H1 (cell line): ENCODE measurements around the gene TTLL5. TPM values are rescaled to one million over a fixed set of nuclear protein-coding genes. Genes with fewer than 3 reads are reported as not detected.

Experiments
- CTCF ChIA-PET: fragments of 300-600 bp; sonication (Branson Sonifier 250); formaldehyde crosslinking; loops from one replicate; lab custom pipeline; 2021; ENCODE audit not compliant: partially characterized antibody; lab: Charles Lee
- POLR2A ChIA-PET: fragments of 300-600 bp; sonication (Branson Sonifier 250); formaldehyde crosslinking; loops from one replicate; lab custom pipeline; 2021; ENCODE audit warnings: inconsistent platforms; ENCODE audit not compliant: partially characterized antibody; lab: Charles Lee
- DNase-seq, 2 experiments: peaks; one replicate each; pipeline versions ENCODE4 v3.0.0 to v3.0.0-alpha.2; 2010 to 2022; ENCODE audit warnings: low spot score in 2 of 2, low read depth in 1 of 2, mixed read lengths in 1 of 2
- FAIRE-seq: peaks from 2 replicates; lab custom pipeline; 2011; peaks lifted over from hg19 to GRCh38; lab: Jason Lieb, UNC
- H2AFZ ChIP-seq: 2 replicates; pipeline ENCODE4 v1.8.1; 2012; ENCODE audit warnings: low read length, inconsistent platforms
- H2AK5ac ChIP-seq: 2 replicates; pipeline ENCODE4 v1.6.1; 2013; ENCODE audit warnings: low read depth, low read length
- H2BK120ac ChIP-seq: replicated peaks from 2 replicates; pipeline ENCODE3; 2013; ENCODE audit warnings: low read depth, low read length, inconsistent platforms
- H2BK12ac ChIP-seq: 2 replicates; pipeline ENCODE4 v1.6.1; 2013; ENCODE audit warnings: low read depth, low read length
- H2BK15ac ChIP-seq: 2 replicates; pipeline ENCODE4 v1.6.1; 2013; ENCODE audit warnings: low read length
- H2BK20ac ChIP-seq: 2 replicates; pipeline ENCODE4 v1.6.1; 2013; ENCODE audit warnings: low read length
- H2BK5ac ChIP-seq: 2 replicates; pipeline ENCODE4 v1.6.1; 2013; ENCODE audit warnings: low read depth, low read length
- H3K14ac ChIP-seq: 2 replicates; pipeline ENCODE4 v1.6.1; 2013; ENCODE audit warnings: inconsistent platforms; ENCODE audit not compliant: insufficient read length
- H3K18ac ChIP-seq: 2 replicates; pipeline ENCODE4 v1.6.1; 2013; ENCODE audit warnings: low read length; ENCODE audit errors: extremely low read depth
- H3K23ac ChIP-seq: 2 replicates; pipeline ENCODE4 v1.6.1; 2013; ENCODE audit warnings: inconsistent platforms; ENCODE audit not compliant: insufficient read length
- H3K23me2 ChIP-seq: 2 replicates; pipeline ENCODE4 v1.6.1; 2013; ENCODE audit warnings: low read depth, low read length
- H3K27ac ChIP-seq: 2 replicates; pipeline ENCODE4 v1.6.1; 2011; ENCODE audit warnings: low read depth, low read length, inconsistent platforms
- H3K27me3 ChIP-seq, 4 experiments: replicated peaks in 1 of 4; 1 replicate in 1 of 4; 2 replicates in 3 of 4; pipeline versions ENCODE4 v1.6.1 to v1.8.1; 2011 to 2013; ENCODE audit warnings: low read length in 3 of 4, mild to moderate bottlenecking in 3 of 4, inconsistent platforms in 2 of 4, mixed read lengths in 2 of 4, moderate library complexity in 1 of 4; ENCODE audit not compliant: control insufficient read depth in 3 of 4, insufficient read depth in 3 of 4; ENCODE audit errors: extremely low read depth in 1 of 4
- H3K36me3 ChIP-seq, 4 experiments: 2 replicates each; pipeline versions ENCODE4 v1.6.1 to v1.8.1; 2011 to 2013; ENCODE audit warnings: mild to moderate bottlenecking in 4 of 4, low read length in 3 of 4, moderate library complexity in 2 of 4, control low read depth in 1 of 4, inconsistent platforms in 1 of 4; ENCODE audit not compliant: insufficient read depth in 4 of 4, control insufficient read depth in 2 of 4
- H3K4ac ChIP-seq: replicated peaks from 2 replicates; pipeline ENCODE3; 2013; ENCODE audit warnings: low read length, low read depth, mixed read lengths, inconsistent platforms; ENCODE audit not compliant: insufficient read length
- H3K4me1 ChIP-seq, 4 experiments: replicated peaks in 1 of 4; 1 replicate in 1 of 4; 2 replicates in 3 of 4; pipeline versions ENCODE4 v1.6.1 to v1.8.1; 2011 to 2013; ENCODE audit warnings: low read length in 3 of 4, inconsistent platforms in 2 of 4, mixed read lengths in 1 of 4; ENCODE audit not compliant: insufficient read depth in 4 of 4, control insufficient read depth in 3 of 4
- H3K4me2 ChIP-seq, 2 experiments: 2 replicates each; pipeline versions ENCODE4 v1.6.1 to v1.8.1; 2011 to 2013; ENCODE audit warnings: low read depth in 2 of 2, low read length in 2 of 2, control low read depth in 1 of 2, inconsistent platforms in 1 of 2, mild to moderate bottlenecking in 1 of 2; ENCODE audit not compliant: insufficient read depth in 1 of 2
- H3K4me3 ChIP-seq, 4 experiments: fragments of 200-600, 300-600 bp in 1 of 4; sonication (generic), shearing (Covaris generic), sonication (Bioruptor Twin) in 1 of 4; 2 replicates each; pipeline versions ENCODE4 v1.5.1 to v1.8.1; 2011 to 2016; ENCODE audit warnings: low read length in 4 of 4, low read depth in 3 of 4, control low read depth in 2 of 4, inconsistent platforms in 2 of 4, mild to moderate bottlenecking in 2 of 4, mixed read lengths in 1 of 4, moderate library complexity in 1 of 4; ENCODE audit not compliant: insufficient read depth in 2 of 4; ENCODE audit errors: extremely low read depth in 1 of 4
- H3K56ac ChIP-seq: replicated peaks from 2 replicates; pipeline ENCODE3; 2013; ENCODE audit warnings: low read depth, mild to moderate bottlenecking, mixed read lengths, low read length, inconsistent platforms; ENCODE audit not compliant: insufficient read length
- H3K79me1 ChIP-seq: 2 replicates; pipeline ENCODE4 v1.6.1; 2013; ENCODE audit warnings: low read depth, low read length, control low read depth
- H3K79me2 ChIP-seq, 2 experiments: 2 replicates each; pipeline versions ENCODE4 v1.6.1 to v1.8.1; 2012 to 2013; ENCODE audit warnings: low read length in 2 of 2, mild to moderate bottlenecking in 2 of 2, inconsistent platforms in 1 of 2; ENCODE audit not compliant: insufficient read depth in 2 of 2, control insufficient read depth in 1 of 2
- H3K9ac ChIP-seq, 4 experiments: replicated peaks in 1 of 4; 1 replicate in 1 of 4; 2 replicates in 3 of 4; pipeline versions ENCODE4 v1.6.1 to v1.8.1; 2011 to 2013; ENCODE audit warnings: low read depth in 3 of 4, low read length in 3 of 4, control low read depth in 2 of 4, mild to moderate bottlenecking in 2 of 4, moderate library complexity in 2 of 4, inconsistent platforms in 1 of 4; ENCODE audit errors: extremely low read depth in 1 of 4
- H3K9me3 ChIP-seq, 2 experiments: 2 replicates each; pipeline versions ENCODE4 v1.6.1 to v1.8.1; 2012 to 2013; ENCODE audit warnings: mild to moderate bottlenecking in 2 of 2, moderate library complexity in 2 of 2, control low read depth in 1 of 2, inconsistent platforms in 1 of 2, low read depth in 1 of 2, low read length in 1 of 2, mixed read lengths in 1 of 2; ENCODE audit not compliant: insufficient read depth in 2 of 2
- H4K20me1 ChIP-seq, 2 experiments: replicated peaks in 1 of 2; 2 replicates each; pipeline versions ENCODE3 to v1.8.1; 2011 to 2013; ENCODE audit warnings: inconsistent platforms in 2 of 2, low read length in 2 of 2, mild to moderate bottlenecking in 1 of 2; ENCODE audit not compliant: insufficient read depth in 2 of 2, control insufficient read depth in 1 of 2
- H4K5ac ChIP-seq: 2 replicates; pipeline ENCODE4 v1.6.1; 2013; ENCODE audit warnings: low read length, low read depth, mixed read lengths, inconsistent platforms; ENCODE audit not compliant: insufficient read length
- H4K8ac ChIP-seq: 2 replicates; pipeline ENCODE4 v1.8.0; 2013; ENCODE audit warnings: mild to moderate bottlenecking, moderate library complexity, low read length, inconsistent platforms; ENCODE audit not compliant: insufficient read depth; ENCODE audit errors: extremely low read depth
- H4K91ac ChIP-seq: replicated peaks from 2 replicates; pipeline ENCODE3; 2013; ENCODE audit warnings: low read length, mixed read lengths, inconsistent platforms; ENCODE audit not compliant: insufficient read length
- BACH1 ChIP-seq: IDR thresholded peaks from 2 replicates; pipeline ENCODE4 v1.6.1; 2012; ENCODE audit warnings: low read length, improper control_type of control experiment
- BRCA1 ChIP-seq: IDR thresholded peaks from 2 replicates; pipeline ENCODE4 v1.6.1; 2012; ENCODE audit warnings: low read depth, low read length, improper control_type of control experiment
- CBX5 ChIP-seq: fragments of 300-800, 300-1000 bp; sonication (generic); IDR thresholded peaks from 2 replicates; pipeline ENCODE4 v1.7.1; 2016; ENCODE audit warnings: antibody characterized with exemption, low read length, low read depth
- CHD2 ChIP-seq: IDR thresholded peaks from 2 replicates; pipeline ENCODE4 v1.6.1; 2012; ENCODE audit warnings: low read length, improper control_type of control experiment
- E2F6 ChIP-seq: IDR thresholded peaks from 2 replicates; pipeline ENCODE4 v1.6.1; 2012; ENCODE audit warnings: inconsistent platforms
- GTF2F1 ChIP-seq: IDR thresholded peaks from 2 replicates; pipeline ENCODE4 v1.6.1; 2012; ENCODE audit warnings: low read depth, low read length, improper control_type of control experiment, borderline replicate concordance
- PHF8 ChIP-seq: fragments of 200-600 bp; sonication (generic); conservative IDR thresholded peaks from 2 replicates; pipeline ENCODE4 v1.7.1; 2012; ENCODE audit warnings: low read depth, mild to moderate bottlenecking, inconsistent platforms, low read length, moderate library complexity
- RAD21 ChIP-seq, 2 experiments: IDR thresholded peaks in 1 of 2; conservative IDR thresholded peaks in 1 of 2; 2 replicates each; pipeline ENCODE4 v1.6.1; 2011; ENCODE audit warnings: low read depth in 2 of 2, low read length in 2 of 2, improper control_type of control experiment in 1 of 2, inconsistent platforms in 1 of 2, mild to moderate bottlenecking in 1 of 2, moderate library complexity in 1 of 2
- SAP30 ChIP-seq: fragments of 300-600 bp; sonication (generic); IDR thresholded peaks from 2 replicates; pipeline ENCODE4 v1.7.1; 2012; ENCODE audit warnings: low read length, moderate library complexity, mild to moderate bottlenecking, inconsistent platforms; ENCODE audit not compliant: insufficient read depth, insufficient replicate concordance
- TBP ChIP-seq: IDR thresholded peaks from 2 replicates; pipeline ENCODE4 v1.6.1; 2011; ENCODE audit warnings: low read depth, low read length, improper control_type of control experiment
- WGBS, 2 experiments: shearing (Covaris generic) in 1 of 2; methylation state at CpG; one replicate each; pipeline versions ENCODE4 v1.1.6 to v1.1.7; 2013 to 2015; ENCODE audit warnings: low lambda C conversion rate in 2 of 2, mixed read lengths in 2 of 2, inconsistent platforms in 1 of 2, low coverage in 1 of 2, missing lambda C conversion rate in 1 of 2; ENCODE audit not compliant: insufficient replicate concordance in 2 of 2, insufficient coverage in 1 of 2, insufficient read length in 1 of 2; ENCODE audit errors: extremely low coverage in 1 of 2, missing lambda C conversion rate in 1 of 2; 5-methylcytosine and 5-hydroxymethylcytosine counted together
- polyA plus RNA-seq, 7 experiments: library from polyadenylated mRNA; depleted of rRNA in 3 of 7; stranded (reverse) in 5 of 7; unstranded in 2 of 7; fragments of >200 nt in 5 of 7; fragments of 200-250 nt in 2 of 7; gene quantifications; 1 replicate in 5 of 7; 2 replicates in 1 of 7; 4 replicates in 1 of 7; pipeline versions ENCODE4 v1.2.1 to v1.2.3, GENCODE V29; 2011 to 2013; ENCODE audit warnings: missing spikeins in 2 of 7, mixed read lengths in 2 of 7
- total RNA-seq: library from RNA; stranded (reverse); fragmentation: NEBNext Ultra II Directional; extraction: Animal tissue kit (Norgen Biotek cat#: 25700); gene quantifications from 2 replicates; pipeline ENCODE4 v1.2.1, GENCODE V29; 2021

Gene TTLL5
- total and polyA plus RNA-seq, 2 of the 8 experiments (the other 6 are each of a cell fraction or from before 2014, with no cell fraction given): 16.1 to 45.9 TPM

DNA sequence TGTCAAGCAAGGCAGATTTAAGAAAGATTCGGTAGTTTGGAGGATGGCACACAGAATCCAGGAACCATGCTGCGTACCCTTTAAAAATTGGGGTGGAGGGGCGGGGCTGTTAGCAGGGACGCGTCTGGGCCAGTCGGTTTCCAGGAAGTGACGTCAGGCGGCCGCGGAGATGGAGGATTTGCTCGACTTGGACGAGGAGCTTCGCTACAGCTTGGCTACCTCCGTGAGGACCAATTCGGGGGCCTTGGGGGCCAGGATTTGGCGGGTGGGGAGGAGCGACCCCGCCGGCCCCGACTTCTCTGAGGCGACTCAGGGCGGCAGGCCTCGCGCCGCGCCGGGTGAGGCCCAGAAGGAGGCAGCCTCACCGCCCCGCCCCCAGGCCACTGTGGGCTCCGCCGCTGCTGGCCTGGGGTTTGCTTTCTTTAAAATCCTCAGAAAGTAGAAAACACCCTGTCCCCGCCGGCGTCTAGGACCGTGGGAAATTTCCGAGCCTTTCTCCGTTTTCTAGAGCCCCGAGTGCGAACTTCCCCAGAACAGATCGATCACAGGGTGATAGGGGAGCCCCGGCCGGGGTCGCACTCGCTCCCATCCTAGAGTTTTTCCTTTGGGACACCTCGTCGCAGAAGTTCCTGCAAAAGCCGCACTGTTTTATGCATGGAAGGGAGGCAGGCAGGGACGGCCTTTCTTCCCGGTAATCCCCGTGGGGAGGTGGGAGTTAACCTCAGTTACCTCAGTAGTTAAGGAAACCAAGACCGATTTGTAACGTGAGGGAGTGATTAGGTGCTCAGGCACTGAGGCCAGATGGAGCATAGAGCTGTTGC, 324.8 kb downstream of the TTLL5 start, which contains the start of gene IFT43:
IFT43 (plus strand) TSS at position 146 of the 821 bp plus-strand sequence; CDS start at position 170, 24 bp downstream.
- H2AFZ ChIP-seq: peak within 1 kb of the TSS; percentile 72; the same call in 1 of the 2 replicates
- no peaks in the 10 kb centered on the region for H3K79me2 ChIP-seq
- H4K8ac ChIP-seq: peak within 1 kb of the TSS; percentile 81; the same call in 1 of the 2 replicates
- H2BK15ac ChIP-seq: no peak within 1 kb of the TSS
- no peak within 1 kb of the TSS for H2AK5ac ChIP-seq
- H3K36me3 ChIP-seq: peaks cover 0 to 5% (median 2%) of the 10 kb centered on the region in 4 experiments; a peak in 3 of 8 replicates
- POLR2A ChIA-PET: interaction anchor here (0.6 kb wide), 1 partner anchor 11 kb away, joined by 3 read pairs; no protein-coding TSS in a partner anchor
- 0 out of 2 replicates have a peak within 1 kb of the TSS, but pooled peaks have one; percentile 37 for H3K27ac ChIP-seq
- no peak within 1 kb of the TSS for H3K4ac ChIP-seq
- no peaks in the 10 kb centered on the region for H3K79me1 ChIP-seq
- FAIRE-seq: no peak
- H3K18ac ChIP-seq: no peak within 1 kb of the TSS
- H2BK12ac ChIP-seq: no peak within 1 kb of the TSS
- no peak within 1 kb of the TSS for H2BK120ac ChIP-seq
- H3K4me3 ChIP-seq: peak within 1 kb of the TSS; percentile 89 to 94 (median 90)
- H3K27me3 ChIP-seq: peaks cover 0 to 21% (median 12%) of the 10 kb centered on the region in 4 experiments; a peak in 4 of 7 replicates
- H3K23ac ChIP-seq: no peak within 1 kb of the TSS
- H3K4me2 ChIP-seq: peak within 1 kb of the TSS; percentile 93
- peak in 1 of 2 experiments; percentile 95 for DNase-seq
- H3K4me1 ChIP-seq: peaks cover 0 to 8% (median 2%) of the 10 kb centered on the region in 4 experiments; a peak in 6 of 7 replicates
- 2% methylated on average over 48 of the region's 52 CpGs; no CpG with 5 or more reads in 1 of the 2 experiments for WGBS, 2 experiments
- no peak within 1 kb of the TSS for H3K56ac ChIP-seq
- no peak within 1 kb of the TSS for H4K91ac ChIP-seq
- H4K5ac ChIP-seq: no peak within 1 kb of the TSS
- peak within 1 kb of the TSS; percentile 41 to 60 (median 58) for H3K9ac ChIP-seq
- CTCF ChIA-PET: interaction anchor here (0.6 to 20.1 kb wide), 7 partner anchors 71 to 1260 kb away, joined by 3 to 261 read pairs (median 3); no protein-coding TSS in a partner anchor
- H2BK5ac ChIP-seq: no peak within 1 kb of the TSS
- peaks cover 9% of the 10 kb centered on the region for H3K23me2 ChIP-seq
- H3K14ac ChIP-seq: no peak within 1 kb of the TSS
- no peaks in the 10 kb centered on the region for H4K20me1 ChIP-seq
- H2BK20ac ChIP-seq: no peak within 1 kb of the TSS
- H3K9me3 ChIP-seq: no peaks in the 10 kb centered on the region
- TF ChIP-seq BACH1: no peak
- peak; percentile 59 for TF ChIP-seq SAP30
- no peak for TF ChIP-seq RAD21 (IDR thresholded peaks at IDR 0.05 in 1 of 2, conservative IDR thresholded peaks at IDR 0.05 in 1 of 2; ENCODE audit: low read depth in 2 of 2, low read length in 2 of 2)
- no peak for TF ChIP-seq GTF2F1
- TF ChIP-seq BRCA1: no peak
- TF ChIP-seq CHD2: no peak
- no peak for TF ChIP-seq CBX5
- no peak for TF ChIP-seq E2F6
- TF ChIP-seq PHF8: peak; percentile 62
- no peak for TF ChIP-seq TBP
